PFSK-1 (cell line): ENCODE measurements around the gene STK10.

Source experiments
- FOXP2 ChIP-seq: optimal IDR thresholded peaks from 2 replicates; pipeline ENCODE3; 2011; ENCODE audit warnings: borderline replicate concordance, control low read depth, inconsistent platforms; ENCODE audit not compliant: insufficient read depth; ENCODE audit errors: extremely low read length, extremely low read depth
- POLR2AphosphoS5 ChIP-seq: IDR thresholded peaks from 2 replicates; pipeline ENCODE4 v1.6.1; 2012; ENCODE audit warnings: low read depth, mild to moderate bottlenecking, control low read depth, low read length, moderate library complexity
- SIN3A ChIP-seq: IDR thresholded peaks from 2 replicates; pipeline ENCODE4 v1.6.1; 2012; ENCODE audit warnings: mild to moderate bottlenecking, low read length, moderate library complexity, borderline replicate concordance; ENCODE audit not compliant: insufficient read depth
- TAF1 ChIP-seq: IDR thresholded peaks from 2 replicates; pipeline ENCODE4 v1.6.1; 2012; ENCODE audit warnings: low read length, control low read depth, borderline replicate concordance; ENCODE audit not compliant: insufficient read depth
- TF ChIP-seq, protein P1 (sequence below), 2 experiments: IDR thresholded peaks; 2 replicates each; pipeline versions ENCODE4 v1.6.1 to v1.8.0; 2011 to 2012; ENCODE audit warnings: low read depth in 2 of 2, low read length in 2 of 2, control low read depth in 1 of 2, inconsistent platforms in 1 of 2, mild to moderate bottlenecking in 1 of 2, moderate library complexity in 1 of 2; ENCODE audit not compliant: insufficient read depth in 1 of 2

GRCh38 chr5:172042183-172042582 is 145.8 kb downstream of the STK10 start:
- TF ChIP-seq POLR2AphosphoS5 (no peak), SIN3A (no peak), TAF1 (no peak), FOXP2 (no peak)
- TF ChIP-seq, protein P1, sequence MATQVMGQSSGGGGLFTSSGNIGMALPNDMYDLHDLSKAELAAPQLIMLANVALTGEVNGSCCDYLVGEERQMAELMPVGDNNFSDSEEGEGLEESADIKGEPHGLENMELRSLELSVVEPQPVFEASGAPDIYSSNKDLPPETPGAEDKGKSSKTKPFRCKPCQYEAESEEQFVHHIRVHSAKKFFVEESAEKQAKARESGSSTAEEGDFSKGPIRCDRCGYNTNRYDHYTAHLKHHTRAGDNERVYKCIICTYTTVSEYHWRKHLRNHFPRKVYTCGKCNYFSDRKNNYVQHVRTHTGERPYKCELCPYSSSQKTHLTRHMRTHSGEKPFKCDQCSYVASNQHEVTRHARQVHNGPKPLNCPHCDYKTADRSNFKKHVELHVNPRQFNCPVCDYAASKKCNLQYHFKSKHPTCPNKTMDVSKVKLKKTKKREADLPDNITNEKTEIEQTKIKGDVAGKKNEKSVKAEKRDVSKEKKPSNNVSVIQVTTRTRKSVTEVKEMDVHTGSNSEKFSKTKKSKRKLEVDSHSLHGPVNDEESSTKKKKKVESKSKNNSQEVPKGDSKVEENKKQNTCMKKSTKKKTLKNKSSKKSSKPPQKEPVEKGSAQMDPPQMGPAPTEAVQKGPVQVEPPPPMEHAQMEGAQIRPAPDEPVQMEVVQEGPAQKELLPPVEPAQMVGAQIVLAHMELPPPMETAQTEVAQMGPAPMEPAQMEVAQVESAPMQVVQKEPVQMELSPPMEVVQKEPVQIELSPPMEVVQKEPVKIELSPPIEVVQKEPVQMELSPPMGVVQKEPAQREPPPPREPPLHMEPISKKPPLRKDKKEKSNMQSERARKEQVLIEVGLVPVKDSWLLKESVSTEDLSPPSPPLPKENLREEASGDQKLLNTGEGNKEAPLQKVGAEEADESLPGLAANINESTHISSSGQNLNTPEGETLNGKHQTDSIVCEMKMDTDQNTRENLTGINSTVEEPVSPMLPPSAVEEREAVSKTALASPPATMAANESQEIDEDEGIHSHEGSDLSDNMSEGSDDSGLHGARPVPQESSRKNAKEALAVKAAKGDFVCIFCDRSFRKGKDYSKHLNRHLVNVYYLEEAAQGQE (IDR thresholded peaks at IDR 0.05; ENCODE audit: insufficient read depth in 1 of 2, low read depth in 2 of 2, low read length in 2 of 2): no peak
